ENCODE data around the gene ANGPT4. TPM values are rescaled to one million over a fixed set of nuclear protein-coding genes. Genes with fewer than 3 reads are reported as not detected.
A peak's percentile ranks its signal among the peaks of the same experiment; 100 is the strongest.

The ANGPT4 gene
- total and polyA plus RNA-seq, 11 donors = 0.08 to 0.32 (median 0.15) TPM; not detected in 5

- DNase-seq = no peak
- Histone ChIP-seq H3K9me3 (no peaks in the 10 kb centered on the region), H3K36me3 (no peaks in the 10 kb centered on the region), H3K4me3 (no peak overlapping the region), H3K27ac (no peak overlapping the region), H3K4me1 (peaks cover 0 to 42% (median 15%) of the 10 kb centered on the region in 12 donors), H3K27me3 (no peaks in the 10 kb centered on the region)
- intact Hi-C loops (cut with DNase I) = no loop called here
- TF ChIP-seq, protein P1, sequence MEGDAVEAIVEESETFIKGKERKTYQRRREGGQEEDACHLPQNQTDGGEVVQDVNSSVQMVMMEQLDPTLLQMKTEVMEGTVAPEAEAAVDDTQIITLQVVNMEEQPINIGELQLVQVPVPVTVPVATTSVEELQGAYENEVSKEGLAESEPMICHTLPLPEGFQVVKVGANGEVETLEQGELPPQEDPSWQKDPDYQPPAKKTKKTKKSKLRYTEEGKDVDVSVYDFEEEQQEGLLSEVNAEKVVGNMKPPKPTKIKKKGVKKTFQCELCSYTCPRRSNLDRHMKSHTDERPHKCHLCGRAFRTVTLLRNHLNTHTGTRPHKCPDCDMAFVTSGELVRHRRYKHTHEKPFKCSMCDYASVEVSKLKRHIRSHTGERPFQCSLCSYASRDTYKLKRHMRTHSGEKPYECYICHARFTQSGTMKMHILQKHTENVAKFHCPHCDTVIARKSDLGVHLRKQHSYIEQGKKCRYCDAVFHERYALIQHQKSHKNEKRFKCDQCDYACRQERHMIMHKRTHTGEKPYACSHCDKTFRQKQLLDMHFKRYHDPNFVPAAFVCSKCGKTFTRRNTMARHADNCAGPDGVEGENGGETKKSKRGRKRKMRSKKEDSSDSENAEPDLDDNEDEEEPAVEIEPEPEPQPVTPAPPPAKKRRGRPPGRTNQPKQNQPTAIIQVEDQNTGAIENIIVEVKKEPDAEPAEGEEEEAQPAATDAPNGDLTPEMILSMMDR (IDR thresholded peaks at IDR 0.05) = no peak
- no peak for ATAC-seq
- WGBS, 4 donors = 80 to 91% (median 89%) methylated on average over 5 of the region's 5 CpGs
These were observed 67.9 kb downstream of the ANGPT4 start for GRCh38 chr20:848193-848592.

GRCh38 chr20:846894-847278 is 69.2 kb downstream of the ANGPT4 start:
- Histone ChIP-seq H3K4me3 (peak overlapping the region in 1 of 12 donors; percentile 57), H3K27me3 (no peaks in the 10 kb centered on the region), H3K36me3 (no peaks in the 10 kb centered on the region), H3K4me1 (peaks cover 0 to 50% (median 15%) of the 10 kb centered on the region in 12 donors), H3K9me3 (no peaks in the 10 kb centered on the region), H3K27ac (peak overlapping the region in 1 of 12 donors; percentile 74)
- ATAC-seq (no peak), DNase-seq (peak in 2 of 5 donors; percentile 38 to 66)
- intact Hi-C loops (cut with DNase I) = no loop called here
- TF ChIP-seq, protein P1 (IDR thresholded peaks at IDR 0.05) = no peak
- TF ChIP-seq POLR2A (IDR thresholded peaks at IDR 0.05) = no peak
- 63 to 75% (median 71%) methylated on average over 2 to 7 of the region's 7 CpGs for WGBS, 4 donors

GRCh38 chr20:845941-846893 is 69.9 kb downstream of the ANGPT4 start:
- TF ChIP-seq, protein P1 (IDR thresholded peaks at IDR 0.05) = no peak
- TF ChIP-seq POLR2A (IDR thresholded peaks at IDR 0.05) = no peak
- peaks cover 0 to 56% (median 18%) of the 10 kb centered on the region in 12 donors for H3K4me1 ChIP-seq
- H3K36me3 ChIP-seq = no peaks in the 10 kb centered on the region
- H3K4me3 ChIP-seq = peak overlapping the region in 1 of 12 donors; percentile 57
- intact Hi-C loops (cut with DNase I) = no loop called here
- H3K27me3 ChIP-seq = peaks cover 0 to 4% (median 0%) of the 10 kb centered on the region in 9 donors
- 63 to 73% (median 67%) methylated on average over 11 of the region's 11 CpGs for WGBS, 4 donors
- no peaks in the 10 kb centered on the region for H3K9me3 ChIP-seq
- DNase-seq = peak in 1 of 5 donors; percentile 49
- ATAC-seq = peak in 2 of 4 donors; percentile 16 to 21
- peak overlapping the region in 1 of 12 donors; percentile 74 for H3K27ac ChIP-seq

- Histone ChIP-seq H3K9me3 (no peaks in the 10 kb centered on the region), H3K27ac (peak overlapping the region in 1 of 12 donors; percentile 74), H3K4me3 (peak overlapping the region in 9 of 12 donors; percentile 42 to 62 (median 51)), H3K27me3 (peaks cover 0 to 8% (median 0%) of the 10 kb centered on the region in 9 donors), H3K36me3 (peaks cover 0 to 2% (median 0%) of the 10 kb centered on the region in 9 donors), H3K4me1 (peaks cover 0 to 62% (median 18%) of the 10 kb centered on the region in 12 donors)
- ATAC-seq = no peak
- intact Hi-C loops (cut with DNase I) = no loop called here
- no peak for DNase-seq
- TF ChIP-seq, protein P1 (IDR thresholded peaks at IDR 0.05) = no peak
- TF ChIP-seq POLR2A (IDR thresholded peaks at IDR 0.05) = no peak
- WGBS, 4 donors = 65 to 77% (median 72%) methylated on average over 28 to 50 of the region's 50 CpGs
These were observed 70.8 kb downstream of the ANGPT4 start for GRCh38 chr20:845226-845868.
